Measurements from ENCODE around the gene MEGF11.

The MEGF11 gene

GRCh38 chr15:66187271-66187670 lies 66.3 kb downstream of the MEGF11 start:
- DNase-seq (ENCODE audit: extremely low spot score): no peak
- ChIA-PET POLR2A (no interaction called here), CTCF (no interaction called here)
- TF ChIP-seq LEF1 (IDR thresholded peaks at IDR 0.05; ENCODE audit: borderline replicate concordance): no peak
- TF ChIP-seq NFRKB (IDR thresholded peaks at IDR 0.05): no peak
- no peak for TF ChIP-seq ARNT (IDR thresholded peaks at IDR 0.05)
- no peak for TF ChIP-seq TARDBP (IDR thresholded peaks at IDR 0.05)

DNA sequence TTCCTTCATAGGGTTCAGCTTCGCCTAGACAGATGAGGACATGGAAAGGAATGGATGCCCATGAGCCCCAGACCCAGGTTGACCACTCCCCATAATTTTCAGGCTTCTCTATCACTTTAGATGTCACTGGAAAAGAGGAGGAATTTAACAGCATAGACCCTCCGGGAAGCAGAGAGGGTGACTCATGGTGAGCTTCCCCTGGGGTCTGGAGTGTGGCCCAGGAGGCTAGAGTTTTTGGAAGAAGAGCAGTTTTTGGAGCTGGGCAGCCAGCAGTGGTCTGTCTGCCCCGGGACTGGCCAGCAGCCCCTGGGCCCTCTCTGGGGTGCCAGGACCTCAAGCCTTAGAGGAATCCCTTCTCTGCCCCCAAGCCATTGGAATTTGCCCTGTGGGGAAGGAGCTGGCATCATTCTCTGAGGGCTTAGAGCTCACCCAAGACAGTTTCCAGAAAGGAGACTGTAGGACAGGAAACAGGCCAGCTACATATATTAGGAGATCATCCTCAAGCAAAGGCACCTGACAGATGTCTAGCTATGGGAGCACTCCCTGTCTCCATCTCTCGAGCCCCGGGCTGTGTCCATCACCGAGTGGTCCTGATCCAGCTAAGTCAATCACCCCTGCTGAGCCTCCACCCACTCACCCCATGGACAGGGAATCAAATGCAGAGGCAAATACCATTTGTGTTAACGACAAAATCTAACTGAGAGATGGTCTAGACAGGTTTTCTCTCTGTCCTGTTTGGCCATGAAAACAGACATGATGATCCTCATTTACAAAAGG lies 67.3 kb downstream of the MEGF11 start:
- POLR2A ChIA-PET: no interaction called here
- DNase-seq (ENCODE audit: extremely low spot score): no peak
- TF ChIP-seq CTBP1 (IDR thresholded peaks at IDR 0.05; ENCODE audit: borderline replicate concordance) (no peak), FOXK2 (IDR thresholded peaks at IDR 0.05) (no peak), NFRKB (IDR thresholded peaks at IDR 0.05) (no peak), BHLHE40 (IDR thresholded peaks at IDR 0.05; ENCODE audit: borderline replicate concordance) (no peak), SP1 (IDR thresholded peaks at IDR 0.05) (no peak), PKNOX1 (IDR thresholded peaks at IDR 0.05) (no peak), FOXA1 (IDR thresholded peaks at IDR 0.05) (no peak), ELF4 (IDR thresholded peaks at IDR 0.05) (no peak), ARNT (IDR thresholded peaks at IDR 0.05) (no peak), SUZ12 (IDR thresholded peaks at IDR 0.05) (no peak), TARDBP (IDR thresholded peaks at IDR 0.05) (no peak)
- CTCF ChIA-PET: interaction anchor here (0.5 kb wide), 1 partner anchor 330 kb away, joined by 3 read pairs; no protein-coding TSS in a partner anchor

GRCh38 chr15:66184936-66185790 lies 68.4 kb downstream of the MEGF11 start:
- DNase-seq (ENCODE audit: extremely low spot score): no peak
- ChIA-PET CTCF (no interaction called here), POLR2A (no interaction called here)
- TF ChIP-seq NFRKB (IDR thresholded peaks at IDR 0.05) (no peak), L3MBTL2 (conservative IDR thresholded peaks at IDR 0.05) (no peak), ZNF384 (IDR thresholded peaks at IDR 0.05) (no peak), SUZ12 (IDR thresholded peaks at IDR 0.05) (no peak), HDGF (IDR thresholded peaks at IDR 0.05; ENCODE audit: borderline replicate concordance) (no peak), FOXK2 (IDR thresholded peaks at IDR 0.05) (no peak), FOXA1 (IDR thresholded peaks at IDR 0.05) (no peak), LEF1 (IDR thresholded peaks at IDR 0.05; ENCODE audit: borderline replicate concordance) (no peak), BHLHE40 (IDR thresholded peaks at IDR 0.05; ENCODE audit: borderline replicate concordance) (no peak), CTBP1 (IDR thresholded peaks at IDR 0.05; ENCODE audit: borderline replicate concordance) (no peak)

DNA sequence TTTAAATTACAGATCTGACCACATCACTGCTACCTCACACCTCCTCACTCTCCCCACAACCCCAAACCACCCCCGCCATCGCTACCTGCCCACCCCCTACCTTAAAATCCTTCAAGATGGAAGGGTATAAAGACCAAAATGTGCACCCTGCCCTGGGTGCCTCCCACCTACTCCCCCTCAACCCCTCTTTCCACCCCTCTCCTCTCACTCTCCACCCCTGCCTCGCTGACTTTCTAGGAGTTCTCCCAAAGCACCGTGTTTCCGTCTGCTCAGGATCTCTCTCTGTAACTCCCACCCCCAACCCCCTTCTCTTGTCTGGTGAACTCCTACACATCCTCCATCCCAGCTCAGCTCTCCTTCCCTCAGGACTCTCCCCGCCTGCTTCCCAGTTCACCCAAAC lies 69.1 kb downstream of the MEGF11 start:
- TF ChIP-seq FOXA1 (IDR thresholded peaks at IDR 0.05) (no peak), L3MBTL2 (conservative IDR thresholded peaks at IDR 0.05) (no peak), FOXK2 (IDR thresholded peaks at IDR 0.05) (no peak)
- no peak for DNase-seq (ENCODE audit: extremely low spot score)
- ChIA-PET POLR2A (no interaction called here), CTCF (no interaction called here)

DNA sequence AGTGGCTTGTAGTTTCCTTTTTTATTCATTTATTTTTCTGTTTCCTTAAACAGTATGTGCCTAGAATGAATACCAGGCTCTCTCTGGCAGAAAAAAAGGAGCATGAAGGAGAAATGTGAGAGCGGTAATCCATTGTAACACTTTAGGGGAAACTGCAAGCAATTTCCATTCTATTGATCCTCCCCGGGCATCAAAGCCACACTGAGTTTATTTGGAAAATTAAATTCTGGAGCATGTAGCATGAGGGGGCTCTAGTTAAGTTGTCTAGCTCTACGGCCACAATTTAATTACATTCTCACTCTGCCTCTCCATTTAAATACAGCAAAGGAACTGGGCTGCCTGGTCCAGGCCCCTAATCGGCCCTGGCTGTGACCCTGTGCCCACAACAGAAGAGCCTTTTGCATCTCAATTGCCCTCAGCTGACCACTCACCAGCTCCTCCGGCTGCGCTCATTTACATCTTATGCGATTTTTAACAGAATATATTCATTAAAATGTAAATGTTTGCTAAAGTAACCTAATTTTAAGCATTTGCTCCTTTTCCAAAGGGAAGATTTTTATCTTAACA lies 72.9 kb downstream of the MEGF11 start:
- ChIA-PET CTCF (no interaction called here), POLR2A (no interaction called here)
- no peak for DNase-seq (ENCODE audit: extremely low spot score)
- TF ChIP-seq TARDBP (IDR thresholded peaks at IDR 0.05) (no peak), HDGF (IDR thresholded peaks at IDR 0.05; ENCODE audit: borderline replicate concordance) (no peak), FOXM1 (IDR thresholded peaks at IDR 0.05; ENCODE audit: borderline replicate concordance) (no peak), SUZ12 (IDR thresholded peaks at IDR 0.05) (no peak), SP1 (IDR thresholded peaks at IDR 0.05) (no peak), L3MBTL2 (conservative IDR thresholded peaks at IDR 0.05) (no peak), ARNT (IDR thresholded peaks at IDR 0.05) (no peak), PKNOX1 (IDR thresholded peaks at IDR 0.05) (no peak), FOXK2 (IDR thresholded peaks at IDR 0.05) (no peak), ELF4 (IDR thresholded peaks at IDR 0.05) (no peak), BHLHE40 (IDR thresholded peaks at IDR 0.05; ENCODE audit: borderline replicate concordance) (no peak), LEF1 (IDR thresholded peaks at IDR 0.05; ENCODE audit: borderline replicate concordance) (no peak), NFRKB (IDR thresholded peaks at IDR 0.05) (no peak)

DNA sequence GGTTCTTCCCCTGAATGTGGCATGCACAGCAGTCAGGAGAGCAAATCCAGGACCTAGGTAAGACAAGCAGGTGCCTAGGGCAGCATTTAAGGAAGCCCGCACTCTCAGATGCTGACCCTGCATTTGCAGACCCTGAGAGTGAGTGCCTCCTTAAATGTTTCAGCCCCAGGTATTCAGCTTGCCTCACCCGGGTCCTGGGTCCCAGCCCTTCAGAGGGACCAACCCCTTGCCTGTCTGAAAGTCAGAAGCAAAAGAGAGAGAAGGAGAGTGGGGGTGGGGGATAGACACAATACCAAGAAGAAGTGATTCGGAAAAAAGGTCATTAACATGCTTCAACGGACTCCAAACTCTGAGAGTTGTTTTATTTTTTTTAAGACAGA lies 75.0 kb downstream of the MEGF11 start:
- ChIA-PET POLR2A (no interaction called here), CTCF (no interaction called here)
- TF ChIP-seq ELF4 (IDR thresholded peaks at IDR 0.05): no peak
- no peak for TF ChIP-seq HDGF (IDR thresholded peaks at IDR 0.05; ENCODE audit: borderline replicate concordance)
- TF ChIP-seq FOXK2 (IDR thresholded peaks at IDR 0.05): no peak
- no peak for TF ChIP-seq LEF1 (IDR thresholded peaks at IDR 0.05; ENCODE audit: borderline replicate concordance)
- no peak for TF ChIP-seq ARNT (IDR thresholded peaks at IDR 0.05)
- no peak for TF ChIP-seq TARDBP (IDR thresholded peaks at IDR 0.05)
- no peak for TF ChIP-seq SP1 (IDR thresholded peaks at IDR 0.05)
- no peak for TF ChIP-seq FOXA1 (IDR thresholded peaks at IDR 0.05)
- no peak for TF ChIP-seq BHLHE40 (IDR thresholded peaks at IDR 0.05; ENCODE audit: borderline replicate concordance)
- no peak for TF ChIP-seq L3MBTL2 (conservative IDR thresholded peaks at IDR 0.05)
- no peak for TF ChIP-seq FOXM1 (IDR thresholded peaks at IDR 0.05; ENCODE audit: borderline replicate concordance)
- no peak for TF ChIP-seq SUZ12 (IDR thresholded peaks at IDR 0.05)
- no peak for TF ChIP-seq PKNOX1 (IDR thresholded peaks at IDR 0.05)
- no peak for TF ChIP-seq ZNF384 (IDR thresholded peaks at IDR 0.05)
- no peak for TF ChIP-seq NFRKB (IDR thresholded peaks at IDR 0.05)
- TF ChIP-seq CTBP1 (IDR thresholded peaks at IDR 0.05; ENCODE audit: borderline replicate concordance): no peak
- no peak for DNase-seq (ENCODE audit: extremely low spot score)
